Glutamatergic neuron (in vitro differentiated cells): ENCODE data around the gene KCNMA1. TPM values are rescaled to one million over a fixed set of nuclear protein-coding genes. Genes with fewer than 3 reads are reported as not detected.

Source experiments
- DNase-seq: peaks from one replicate; pipeline ENCODE4 v3.0.0; 2022
- H3K27ac Mint-ChIP-seq: one replicate; pipeline ENCODE4 v1.8.0; 2020; ENCODE audit warnings: mild to moderate bottlenecking, mixed read lengths, inconsistent platforms; ENCODE audit not compliant: unreplicated experiment
- H3K27me3 Mint-ChIP-seq: one replicate; pipeline ENCODE4 v1.8.0; 2020; ENCODE audit warnings: mild to moderate bottlenecking, moderate library complexity, mixed read lengths, inconsistent platforms; ENCODE audit not compliant: unreplicated experiment
- H3K36me3 Mint-ChIP-seq: one replicate; pipeline ENCODE4 v1.8.0; 2020; ENCODE audit warnings: mild to moderate bottlenecking, mixed read lengths, inconsistent platforms; ENCODE audit not compliant: unreplicated experiment
- H3K4me1 Mint-ChIP-seq: one replicate; pipeline ENCODE4 v1.8.0; 2020; ENCODE audit warnings: mild to moderate bottlenecking, low read depth, mixed read lengths, inconsistent platforms; ENCODE audit not compliant: unreplicated experiment
- H3K4me3 Mint-ChIP-seq: one replicate; pipeline ENCODE4 v1.8.0; 2020; ENCODE audit warnings: mild to moderate bottlenecking, mixed read lengths, inconsistent platforms; ENCODE audit not compliant: unreplicated experiment
- H3K9me3 Mint-ChIP-seq: one replicate; pipeline ENCODE4 v1.8.0; 2020; ENCODE audit warnings: mild to moderate bottlenecking, moderate library complexity, mixed read lengths, inconsistent platforms; ENCODE audit not compliant: unreplicated experiment
- CTCF ChIP-seq: fragments of 200-600 bp; sonication (generic); IDR thresholded peaks from one replicate; pipeline ENCODE4 v1.5.0; 2021; ENCODE audit not compliant: partially characterized antibody, unreplicated experiment
- total RNA-seq: library from RNA; stranded (reverse); fragmentation: NEBNext Ultra II Directional; extraction: Animal tissue kit (Norgen Biotek cat#: 25700); gene quantifications from one replicate; pipeline ENCODE4 v1.2.1, GENCODE V29; 2021; ENCODE audit not compliant: unreplicated experiment

Gene KCNMA1
- total RNA-seq, 1 donor from 2014 or later = 3.2 TPM

- Mint-ChIP-seq H3K27me3 (peaks cover 4% of the 10 kb centered on the region), H3K4me1 (peaks cover 5% of the 10 kb centered on the region)
- DNase-seq = peak; percentile 18
These were observed 767.7 kb downstream of the KCNMA1 start for GRCh38 chr10:76869931-76870330.

GRCh38 chr10:76868098-76868977, 769.3 kb downstream of the KCNMA1 start:
- Mint-ChIP-seq H3K36me3 (no peaks in the 10 kb centered on the region), H3K27ac (no peak overlapping the region), H3K4me3 (no peak overlapping the region), H3K4me1 (peaks cover 5% of the 10 kb centered on the region), H3K9me3 (peaks cover 3% of the 10 kb centered on the region), H3K27me3 (peaks cover 4% of the 10 kb centered on the region)
- DNase-seq = no peak
- no peak for TF ChIP-seq CTCF

More at GRCh38 chr10:76869931-76870330, 767.7 kb downstream of the KCNMA1 start:
- no peak for TF ChIP-seq CTCF
- H3K4me3 Mint-ChIP-seq = no peak overlapping the region
- no peak overlapping the region for H3K27ac Mint-ChIP-seq
- no peaks in the 10 kb centered on the region for H3K36me3 Mint-ChIP-seq
- peaks cover 3% of the 10 kb centered on the region for H3K9me3 Mint-ChIP-seq

GRCh38 chr10:76866841-76867586, 770.6 kb downstream of the KCNMA1 start:
- Mint-ChIP-seq H3K4me3 (no peak overlapping the region), H3K36me3 (no peaks in the 10 kb centered on the region), H3K27me3 (peaks cover 2% of the 10 kb centered on the region), H3K9me3 (peaks cover 3% of the 10 kb centered on the region), H3K27ac (no peak overlapping the region), H3K4me1 (peaks cover 5% of the 10 kb centered on the region)
- no peak for DNase-seq
- no peak for TF ChIP-seq CTCF

- Mint-ChIP-seq H3K36me3 (no peaks in the 10 kb centered on the region), H3K9me3 (no peaks in the 10 kb centered on the region), H3K4me1 (peaks cover 2% of the 10 kb centered on the region), H3K4me3 (no peak overlapping the region), H3K27me3 (peaks cover 2% of the 10 kb centered on the region), H3K27ac (no peak overlapping the region)
- no peak for DNase-seq
- TF ChIP-seq CTCF = no peak
These were observed 772.7 kb downstream of the KCNMA1 start for GRCh38 chr10:76864922-76865321.
